ENCODE data around the gene TAOK3.

- TF ChIP-seq USF2 (IDR thresholded peaks at IDR 0.05; ENCODE audit: low read depth, low read length) (no peak), CTCF (conservative IDR thresholded peaks at IDR 0.05; ENCODE audit: low read depth, low read length) (no peak)
These were observed 1.1 kb downstream of the TAOK3 start for GRCh38 chr12:118371321-118372282.
